GM23338 (cell line): Measurements from ENCODE around the gene GNPTG.

ENCODE experiments used
- CTCF ChIP-seq, 2 experiments: fragments of 200-600 bp in 1 of 2; sonication (generic) in 1 of 2; conservative IDR thresholded peaks; 2 replicates each; pipeline versions ENCODE4 v1.5.1 to v1.6.1; 2016 to 2017; ENCODE audit warnings: antibody characterized with exemption in 2 of 2, low read depth in 2 of 2, mild to moderate bottlenecking in 2 of 2, moderate library complexity in 1 of 2
- POLR2AphosphoS5 ChIP-seq: IDR thresholded peaks from 2 replicates; pipeline ENCODE4 v1.6.1; 2016; ENCODE audit warnings: antibody characterized with exemption, low read depth
- REST ChIP-seq: IDR thresholded peaks from one replicate; pipeline ENCODE4 v1.6.1; 2018; ENCODE audit warnings: antibody characterized with exemption; ENCODE audit not compliant: unreplicated experiment

- TF ChIP-seq CTCF (conservative IDR thresholded peaks at IDR 0.05; ENCODE audit: low read depth in 2 of 2) (no peak), POLR2AphosphoS5 (no peak), REST (no peak)
Measured at GRCh38 chr16:1375741-1376410, 24.1 kb downstream of the GNPTG start.
